HG03439 (cell line): ENCODE measurements around the gene CLINT1.
"Not testable (repeated sequence)": the region's sequence is repeated elsewhere in the genome, so short reads cannot be mapped to it uniquely, and the experiment has no call there.

Experiments used
- ATAC-seq: cut with Tn5 transposase; IDR thresholded peaks from one replicate; pipeline ENCODE4 v1.9.1; 2021; ENCODE audit warnings: mild to moderate bottlenecking, moderate library complexity; ENCODE audit not compliant: unreplicated experiment

Gene CLINT1

GRCh38 chr5:157864067-157864466 is 5.1 kb upstream of the CLINT1 start:
- ATAC-seq, result no peak

DNA sequence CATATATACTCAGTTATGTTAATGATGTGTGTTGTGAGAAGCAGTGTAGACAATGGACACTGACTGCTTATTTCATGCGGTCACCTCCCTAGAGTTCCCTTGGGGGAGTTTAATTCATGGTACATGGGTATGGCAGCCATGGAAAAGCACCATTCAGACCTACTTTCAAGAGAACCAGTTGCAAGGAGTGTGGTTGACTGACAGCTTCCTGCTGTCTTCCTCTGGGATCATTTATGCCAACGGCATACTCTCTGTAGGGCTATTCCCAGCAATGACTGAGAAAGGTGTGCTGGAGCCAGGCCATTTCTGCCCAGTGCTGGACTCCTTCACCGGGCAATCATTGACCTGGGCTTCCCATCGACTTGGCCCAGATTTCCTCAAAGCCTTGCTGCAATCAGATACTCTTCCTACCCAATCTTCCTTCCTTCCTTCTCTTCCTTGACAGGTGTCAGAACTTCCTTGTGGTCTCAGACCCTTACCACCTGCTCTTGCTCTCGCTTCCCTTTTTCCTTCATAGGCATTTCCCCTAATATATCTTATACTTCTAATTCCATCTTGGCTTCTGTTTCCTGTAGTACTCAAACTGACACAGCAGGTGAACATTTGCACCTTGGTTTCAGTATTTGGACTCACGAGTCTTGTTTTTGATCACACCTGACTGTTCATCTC is 3.4 kb upstream of the CLINT1 start:
- ATAC-seq, result no peak

- ATAC-seq, result peak; percentile 76
These were observed 2.2 kb upstream of the CLINT1 start for GRCh38 chr5:157860898-157861890.

- no peak for ATAC-seq
These were observed 256 bp upstream of the CLINT1 start for GRCh38 chr5:157859227-157859575.

- no peak for ATAC-seq
These were observed 974 bp downstream of the CLINT1 start for GRCh38 chr5:157857816-157858526.

DNA sequence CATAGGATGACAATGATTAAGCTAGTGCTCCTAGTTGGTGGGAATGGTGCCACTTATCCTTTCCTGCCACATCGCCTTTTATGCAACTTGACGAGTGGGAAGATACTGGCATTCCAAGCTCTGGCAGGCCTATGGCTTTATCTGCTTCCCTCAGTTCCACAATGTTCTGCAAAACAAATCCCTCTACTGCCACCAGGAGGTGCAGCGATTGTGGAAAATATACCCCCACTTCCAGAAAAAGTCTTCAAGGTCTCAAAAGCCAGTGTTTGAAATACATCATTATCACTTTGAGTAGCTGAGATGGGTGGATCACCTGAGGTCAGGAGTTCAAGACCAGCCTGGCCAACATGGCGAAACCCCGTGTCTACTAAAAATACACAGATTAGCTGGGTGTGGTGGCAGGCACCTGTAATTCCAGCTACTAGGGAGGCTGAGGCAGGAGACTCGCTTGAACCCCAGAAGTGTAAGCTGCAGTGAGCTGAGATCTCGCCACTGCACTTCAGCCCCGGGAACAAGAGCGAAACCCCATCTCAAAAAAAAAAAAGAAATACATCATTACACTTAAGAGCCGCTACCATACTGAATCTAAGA is 3.4 kb downstream of the CLINT1 start:
- no peak for ATAC-seq

DNA sequence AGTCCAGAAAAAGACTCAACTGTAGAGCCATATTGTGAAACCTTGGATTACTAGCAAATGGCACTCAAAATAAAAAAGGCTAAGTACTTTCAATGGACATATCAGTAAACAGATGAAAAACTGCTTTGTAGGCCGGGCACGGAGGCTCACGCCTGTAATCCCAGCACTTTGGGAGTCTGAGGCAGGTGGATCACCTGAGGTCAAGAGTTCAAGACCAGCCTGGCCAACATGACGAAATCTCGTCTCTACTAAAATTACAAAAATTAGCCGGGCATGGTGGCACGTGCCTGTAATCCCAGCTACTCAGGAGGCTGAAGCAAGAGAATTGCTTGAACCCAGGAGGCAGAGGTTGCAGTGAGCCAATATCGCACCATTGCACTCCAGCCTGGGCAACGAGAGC is 5.6 kb downstream of the CLINT1 start:
- ATAC-seq, result not testable (repeated sequence)

- no peak for ATAC-seq
These were observed 12.9 kb downstream of the CLINT1 start for GRCh38 chr5:157845914-157846598.

DNA sequence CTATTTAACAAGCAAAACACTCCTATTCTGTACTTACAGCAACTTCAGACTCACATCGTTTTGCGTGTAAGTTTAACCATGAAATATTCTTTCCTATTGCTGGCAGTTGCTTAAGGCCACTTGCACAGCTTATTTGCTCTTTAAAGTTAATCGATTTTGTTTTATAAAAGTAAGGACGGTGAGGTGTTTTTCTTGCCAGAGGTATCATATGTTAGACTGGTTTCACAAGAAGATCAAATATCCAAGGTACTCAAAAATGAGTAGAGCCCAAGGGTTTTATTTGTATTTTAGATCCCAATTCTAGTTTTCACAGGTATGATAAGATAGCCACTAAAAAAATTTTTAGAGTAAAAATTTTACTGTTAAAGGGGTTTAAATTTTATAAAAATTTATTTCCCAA is 16.2 kb downstream of the CLINT1 start:
- ATAC-seq, result no peak

DNA sequence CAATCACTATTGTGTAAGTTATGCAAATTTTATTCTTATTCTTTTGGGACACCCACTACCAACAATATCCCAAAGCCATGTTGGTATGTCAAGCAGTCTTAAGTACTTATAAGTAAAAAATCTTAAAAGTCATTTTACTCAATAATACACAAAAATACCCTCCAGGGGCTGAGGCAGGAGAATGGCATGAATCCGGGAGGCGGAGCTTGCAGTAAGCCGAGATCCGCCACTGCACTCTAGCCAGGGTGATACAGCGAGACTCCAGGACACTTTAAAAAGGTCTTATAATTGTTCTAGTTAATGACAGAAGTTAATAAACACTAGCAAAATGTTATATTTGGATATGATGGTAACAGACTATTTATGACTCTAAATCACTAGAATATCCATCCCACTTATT is 16.8 kb downstream of the CLINT1 start:
- ATAC-seq, result no peak

- ATAC-seq, result no peak
These were observed 19.7 kb downstream of the CLINT1 start for GRCh38 chr5:157839157-157839795.

DNA sequence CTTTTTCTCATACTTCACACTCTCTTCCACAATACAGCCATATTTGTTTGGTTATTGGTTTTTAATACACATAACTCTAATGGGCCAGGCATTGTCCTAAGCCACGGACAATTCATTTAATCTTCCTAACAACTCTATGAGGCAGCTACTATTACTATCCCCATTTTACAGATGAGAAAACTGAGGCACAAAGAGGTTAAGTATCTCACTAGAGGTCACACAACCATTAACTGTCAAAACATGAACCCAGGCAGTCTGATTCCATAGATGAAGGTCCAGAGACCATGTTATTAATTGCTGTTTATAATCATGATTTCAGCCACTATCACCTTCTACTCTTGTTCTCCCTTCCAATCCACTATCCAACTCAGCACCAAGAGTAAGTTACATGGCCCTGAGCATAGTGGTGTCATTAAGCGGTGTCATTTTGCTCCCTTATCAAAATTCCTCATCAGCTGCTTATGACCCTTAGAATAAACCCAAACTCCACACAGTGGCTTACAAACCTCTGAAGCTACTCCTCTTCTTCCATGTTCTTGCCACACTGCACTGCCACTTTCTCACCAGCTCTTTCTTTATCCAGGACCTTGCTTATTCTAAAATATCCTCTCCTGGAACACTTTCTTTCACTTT is 22.7 kb downstream of the CLINT1 start:
- no peak for ATAC-seq

DNA sequence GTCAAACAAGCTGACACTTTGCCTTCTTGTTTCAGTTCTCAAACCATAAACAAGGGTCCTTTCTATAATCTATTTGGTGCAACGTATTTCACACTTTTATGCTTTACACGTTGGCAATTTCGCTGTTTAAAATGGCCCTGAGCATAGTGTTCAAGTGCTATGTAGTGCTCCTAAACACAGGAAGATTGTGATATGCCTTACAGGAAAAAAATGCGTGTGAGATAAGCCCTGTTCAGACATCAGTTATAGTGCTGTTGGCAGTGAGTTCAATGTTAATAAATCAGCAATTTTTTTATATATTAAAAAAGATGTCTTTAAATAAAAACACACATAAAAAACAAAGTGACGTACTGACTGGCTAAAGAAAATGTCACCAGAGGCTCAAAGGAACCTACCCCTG is 23.9 kb downstream of the CLINT1 start:
- ATAC-seq, result no peak

DNA sequence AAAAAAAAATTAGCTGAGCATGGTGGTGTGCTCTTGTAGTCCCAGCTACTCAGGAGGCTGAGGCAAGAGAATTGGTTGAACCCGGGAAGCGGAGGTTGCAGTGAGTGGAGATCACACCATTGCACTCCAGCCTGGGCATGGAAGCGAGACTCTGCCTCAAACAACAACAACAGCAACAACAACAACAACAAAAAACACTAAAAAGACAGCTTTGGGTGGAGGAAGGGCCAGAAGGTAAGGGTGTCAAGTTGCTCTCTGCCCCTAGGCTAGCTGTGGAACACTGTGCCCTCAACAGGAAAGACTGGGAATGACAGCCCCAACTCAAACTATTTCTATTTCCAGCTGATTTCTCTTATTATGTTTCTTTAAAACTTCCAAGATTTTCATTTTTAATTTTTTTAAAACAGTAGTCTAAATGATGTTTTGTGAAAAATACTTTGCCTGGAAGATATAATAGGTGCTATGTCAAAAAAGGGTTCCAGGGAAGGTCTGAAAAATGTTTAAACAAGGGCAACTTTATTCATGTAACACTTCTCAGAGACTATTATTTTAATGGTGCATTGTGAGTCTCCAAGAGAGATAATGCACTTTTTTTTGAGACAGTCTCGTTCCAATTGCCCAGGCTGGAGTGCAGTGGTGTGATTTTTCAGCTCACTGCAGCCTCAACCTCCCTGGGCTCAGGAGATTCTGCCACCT is 29.9 kb downstream of the CLINT1 start:
- ATAC-seq, result no peak

- no peak for ATAC-seq
These were observed 30.6 kb downstream of the CLINT1 start for GRCh38 chr5:157828105-157828943.

- ATAC-seq, result no peak
These were observed 31.5 kb downstream of the CLINT1 start for GRCh38 chr5:157827423-157827822.

DNA sequence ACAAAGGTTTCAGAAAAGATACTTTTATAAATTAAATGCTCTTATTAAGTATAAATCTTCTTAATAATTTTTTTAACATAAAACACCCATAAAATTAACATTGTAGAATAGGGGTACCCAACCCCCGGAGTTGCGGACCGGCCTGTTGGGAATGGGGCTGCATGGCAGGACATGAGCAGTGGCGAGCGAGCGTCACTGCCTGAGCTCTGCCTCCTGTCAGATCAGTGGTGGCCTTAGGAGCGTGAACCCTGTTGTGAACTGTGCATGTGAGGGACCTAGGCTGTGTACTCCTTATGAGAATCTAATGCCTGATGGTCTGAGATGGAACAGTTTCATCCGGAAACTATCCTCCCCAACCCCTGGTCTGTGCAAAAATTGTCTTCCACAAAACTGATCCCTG is 35.3 kb downstream of the CLINT1 start:
- ATAC-seq, result no peak
